NCI-H345 treated with DMSO at 0.1 percent for 48 hours (cell line): ENCODE data around the gene PTPRG.

Source experiments
- DNase-seq: peaks from one replicate; lab custom pipeline; 2025; ENCODE audit not compliant: unreplicated experiment; lab: John Stamatoyannopoulos, UW

PTPRG gene

DNA sequence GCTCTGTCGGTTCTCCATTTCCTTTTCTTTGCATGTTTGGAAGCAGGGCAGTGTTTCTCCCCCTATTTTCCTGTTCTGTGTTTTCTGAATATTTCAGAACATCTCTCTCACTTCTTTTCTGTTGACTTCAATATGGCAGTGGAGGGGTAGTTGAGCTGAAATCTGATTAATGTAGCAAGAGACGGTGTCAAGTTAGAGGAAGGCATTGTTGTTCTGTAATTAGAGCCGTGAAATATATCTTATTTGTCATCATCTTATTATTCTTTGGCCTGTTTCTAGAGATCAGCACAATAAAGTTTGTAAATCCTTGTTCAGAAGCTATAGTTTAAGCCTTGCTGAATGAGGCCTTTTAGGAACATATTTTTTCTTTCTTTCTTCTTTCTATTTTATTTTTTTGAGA lies 353.9 kb downstream of the PTPRG start:
- DNase-seq = no peak

DNA sequence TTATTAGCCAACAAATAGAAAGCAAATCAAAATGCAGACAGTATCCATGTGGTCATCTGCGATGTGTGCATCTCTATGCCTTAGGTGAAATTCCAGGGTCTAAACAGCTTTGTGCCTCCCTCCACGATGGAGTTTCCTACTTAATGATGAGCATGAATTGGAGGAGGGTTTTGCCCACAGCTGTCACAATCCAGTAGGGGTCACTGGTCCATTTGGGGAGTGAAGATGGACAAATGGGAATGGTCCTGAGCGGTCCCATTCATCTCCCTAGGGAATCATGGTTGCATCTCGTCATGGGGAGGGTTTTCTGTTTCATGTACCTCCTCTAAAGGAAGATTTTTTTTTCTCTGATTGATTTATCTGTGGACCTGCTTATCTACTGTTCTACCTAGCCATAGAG lies 358.0 kb downstream of the PTPRG start:
- no peak for DNase-seq

- DNase-seq = no peak
Observed at GRCh38 chr3:61922118-61922517, 360.7 kb downstream of the PTPRG start.

DNA sequence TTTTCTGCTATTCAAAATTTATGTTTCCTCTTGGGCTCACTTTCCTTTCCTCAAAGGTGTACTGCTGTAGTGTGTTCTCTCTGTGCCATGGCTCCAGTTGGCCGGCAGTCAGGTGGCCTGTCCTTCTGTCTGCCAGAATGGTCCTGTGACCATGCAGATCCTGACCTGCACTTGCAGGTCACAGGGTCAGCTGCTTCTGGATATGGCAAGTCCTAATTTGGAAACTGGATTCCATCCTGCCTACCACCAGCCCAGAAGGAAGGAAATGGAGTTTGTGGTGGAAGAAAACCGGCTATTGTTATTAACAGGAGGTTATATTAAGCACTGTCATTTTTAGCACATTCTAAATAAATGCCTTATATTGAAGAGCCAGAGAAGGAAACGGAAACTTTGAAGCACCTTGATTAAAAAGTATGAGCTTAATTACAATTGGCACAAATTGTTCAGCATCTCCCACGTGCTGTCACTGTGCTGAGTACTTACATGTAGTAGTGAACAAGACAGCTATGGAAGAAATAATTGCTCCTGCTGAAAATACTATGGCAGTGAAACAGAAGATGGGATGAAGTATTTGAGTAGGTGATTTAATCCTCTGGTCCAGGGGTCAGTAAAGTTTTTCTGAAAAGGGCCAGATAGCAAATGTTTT lies 362.8 kb downstream of the PTPRG start:
- no peak for DNase-seq

- no peak for DNase-seq
Observed at GRCh38 chr3:61924991-61925390, 363.6 kb downstream of the PTPRG start.

GRCh38 chr3:61925721-61926120 lies 364.4 kb downstream of the PTPRG start:
- DNase-seq = no peak

DNA sequence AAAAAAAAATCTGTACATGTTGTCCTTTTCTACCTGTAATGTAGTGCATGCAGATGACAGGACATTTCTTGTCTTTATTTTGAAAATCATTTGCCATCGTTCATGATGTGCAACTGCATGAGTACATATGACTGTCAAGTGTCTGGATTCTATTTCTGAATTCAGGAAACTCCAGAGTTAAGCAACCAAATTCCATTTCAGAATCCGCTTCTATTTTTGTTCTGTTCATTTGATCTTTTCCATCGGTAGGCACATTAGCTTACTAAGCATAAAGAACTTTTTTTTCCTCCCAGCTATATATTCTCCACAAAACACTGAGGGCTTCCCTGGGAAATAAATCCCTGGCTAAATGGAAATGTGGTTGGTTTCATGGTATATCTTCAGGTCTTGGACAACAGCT lies 365.6 kb downstream of the PTPRG start:
- no peak for DNase-seq

DNA sequence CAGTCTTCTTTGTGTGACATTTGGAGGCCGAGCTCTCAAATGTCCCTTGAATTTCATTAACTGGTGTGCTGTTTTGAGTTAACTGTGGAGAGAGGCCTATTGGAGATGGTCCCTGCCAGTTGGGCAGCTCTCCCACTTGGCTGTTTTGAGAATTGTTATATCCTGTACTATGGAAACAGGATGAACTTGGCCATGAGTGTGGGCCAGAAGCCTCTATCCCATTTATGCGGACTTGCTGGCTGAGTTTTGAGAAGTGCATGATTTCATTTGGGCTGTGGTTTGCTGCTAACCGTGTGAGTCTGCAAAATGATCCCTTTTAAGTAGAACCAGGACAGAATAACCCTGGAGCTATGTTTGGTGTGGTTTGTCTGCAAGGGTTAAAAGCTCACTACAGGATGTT lies 366.0 kb downstream of the PTPRG start:
- no peak for DNase-seq

- no peak for DNase-seq
Observed at GRCh38 chr3:61928039-61928438, 366.7 kb downstream of the PTPRG start.

DNA sequence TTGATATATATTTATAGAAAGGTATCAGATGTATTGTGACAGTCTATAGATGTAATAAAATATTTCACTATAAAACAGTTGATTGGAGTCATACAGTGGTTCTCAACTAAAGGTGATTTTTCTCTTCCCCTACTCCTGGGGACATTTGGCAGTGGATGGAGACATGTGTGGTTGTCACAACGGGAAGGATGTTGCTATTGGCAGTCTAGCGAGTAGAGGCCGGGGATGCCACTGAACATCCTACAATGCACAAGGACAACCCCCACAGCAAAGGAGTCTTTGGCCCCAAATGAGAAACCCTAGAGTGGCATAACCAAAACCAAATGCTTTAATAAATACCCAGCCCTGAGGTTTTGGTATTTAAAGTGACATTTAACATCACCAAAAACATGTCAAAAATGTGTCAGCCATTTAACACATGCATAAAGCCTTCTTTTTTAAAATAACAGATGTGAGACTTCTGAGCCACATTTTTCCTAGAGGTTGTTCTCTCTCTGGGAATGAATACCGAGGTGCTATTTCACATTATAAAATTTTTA lies 367.5 kb downstream of the PTPRG start:
- DNase-seq = no peak

DNA sequence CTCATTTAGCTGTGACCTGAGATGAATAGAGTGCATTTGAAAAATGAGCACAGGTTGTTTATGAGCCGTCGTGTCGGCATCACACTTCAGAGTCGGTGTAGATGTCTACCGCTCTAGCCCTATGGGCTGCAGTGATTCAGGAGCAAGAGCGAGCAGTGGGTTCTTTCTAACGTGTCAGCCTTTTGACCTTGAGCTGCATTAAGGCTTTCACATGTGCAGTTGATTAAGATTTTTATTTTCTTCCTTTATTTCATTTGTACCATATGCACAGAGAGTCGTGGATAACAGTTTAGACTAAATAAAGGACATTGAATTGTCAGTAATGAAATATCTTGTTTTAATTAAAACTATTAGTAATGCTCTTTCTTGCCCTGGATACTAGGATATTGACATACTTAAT lies 368.2 kb downstream of the PTPRG start:
- DNase-seq = no peak

- DNase-seq = no peak
Observed at GRCh38 chr3:61932499-61932898, 371.1 kb downstream of the PTPRG start.

- DNase-seq = no peak
Observed at GRCh38 chr3:61933798-61934504, 372.6 kb downstream of the PTPRG start.

GRCh38 chr3:61934505-61934871 lies 373.1 kb downstream of the PTPRG start:
- DNase-seq = no peak

DNA sequence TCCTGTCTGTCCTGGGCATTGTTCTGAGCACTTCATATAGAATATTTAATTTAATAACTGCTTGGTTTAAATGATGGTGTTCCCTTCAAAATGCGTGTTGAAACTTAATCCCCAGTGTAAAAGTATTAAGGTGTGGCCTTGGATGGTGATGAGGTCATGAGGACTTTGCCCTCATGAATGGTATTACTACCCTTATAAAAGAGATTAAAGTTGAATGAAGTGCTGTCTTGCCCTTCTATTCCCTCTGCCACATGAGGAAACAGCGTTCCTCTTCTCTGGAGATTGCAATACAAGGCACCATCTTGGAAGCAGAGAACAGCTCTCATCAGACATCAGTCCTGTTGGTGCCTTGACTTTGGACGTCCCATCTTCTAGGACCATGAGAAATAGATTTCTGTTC lies 374.4 kb downstream of the PTPRG start:
- DNase-seq = no peak

DNA sequence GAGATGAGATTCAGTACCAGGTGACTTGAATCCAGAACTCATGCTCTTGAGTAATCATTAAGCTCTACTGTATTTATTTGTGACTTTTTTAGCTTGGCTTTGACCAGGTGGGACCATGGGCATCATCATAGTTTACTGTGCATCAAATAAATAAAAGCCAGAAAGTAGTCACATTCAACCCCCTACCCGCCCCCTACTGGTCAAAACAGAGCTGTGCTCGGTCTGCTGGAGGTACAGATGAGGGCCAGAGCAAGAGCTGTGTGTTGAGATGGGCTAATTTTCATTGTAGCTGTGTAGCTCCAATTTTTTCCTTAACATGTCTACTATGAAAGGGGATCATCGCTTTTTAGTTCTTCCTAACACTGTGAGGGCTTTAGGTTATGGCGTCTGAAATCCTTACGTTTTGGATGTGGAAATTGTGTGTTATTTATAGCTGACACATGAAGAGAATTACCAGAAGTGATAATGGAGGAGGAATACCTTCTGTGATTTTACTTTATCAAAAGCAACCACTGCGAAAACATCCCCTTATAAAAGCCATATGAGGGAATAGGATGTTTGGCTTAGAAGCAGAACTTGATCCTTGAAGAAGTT lies 375.1 kb downstream of the PTPRG start:
- no peak for DNase-seq

DNA sequence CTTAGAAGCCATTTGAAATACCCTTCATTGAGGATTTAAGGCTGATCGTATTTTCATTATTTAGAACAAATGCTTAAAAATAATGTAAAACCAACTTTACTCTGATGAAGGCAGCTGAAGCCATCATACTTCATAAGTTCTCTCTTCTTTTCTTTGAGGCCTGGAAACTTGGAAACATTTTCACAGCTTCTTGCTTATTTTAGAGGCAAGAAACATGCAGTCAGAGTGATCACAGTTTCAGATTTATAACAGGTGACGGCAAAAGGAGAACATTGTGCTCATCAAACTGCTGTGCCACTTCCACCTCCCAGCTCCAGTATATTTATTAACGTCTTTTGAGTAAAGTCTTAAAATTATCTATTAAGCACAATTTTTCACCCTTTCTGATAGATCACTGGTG lies 376.1 kb downstream of the PTPRG start:
- DNase-seq = no peak

DNA sequence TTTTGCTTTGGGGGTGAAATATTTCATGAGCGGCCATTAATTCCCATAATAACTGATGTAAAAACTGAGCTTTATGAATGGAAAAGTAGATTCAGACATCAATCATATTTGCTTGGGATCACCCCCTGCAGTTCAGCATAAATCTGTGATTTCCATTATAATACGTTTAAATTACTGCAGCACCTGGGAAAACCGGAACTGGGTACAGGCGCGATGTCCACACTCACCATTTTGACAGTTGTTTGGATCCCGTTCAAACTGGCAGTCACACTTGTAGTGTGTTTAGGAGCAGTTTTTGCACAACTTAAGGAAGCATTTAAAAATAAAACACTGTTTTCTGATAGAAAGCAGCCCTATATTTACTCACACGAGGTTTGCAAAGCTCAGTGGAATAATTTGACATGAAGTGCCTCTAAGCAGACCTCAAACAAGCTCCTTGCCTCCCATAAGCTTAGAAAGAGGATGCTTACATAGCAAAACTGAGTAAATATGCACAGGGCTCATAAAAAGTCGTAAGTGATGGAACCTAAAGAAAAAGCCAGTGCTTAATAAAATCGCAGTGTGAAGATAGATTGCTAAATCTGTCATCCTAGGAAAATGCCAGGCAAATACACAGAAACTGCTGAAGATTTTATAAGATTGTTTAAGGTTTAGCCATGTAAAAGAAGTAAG lies 377.6 kb downstream of the PTPRG start:
- DNase-seq = no peak

DNA sequence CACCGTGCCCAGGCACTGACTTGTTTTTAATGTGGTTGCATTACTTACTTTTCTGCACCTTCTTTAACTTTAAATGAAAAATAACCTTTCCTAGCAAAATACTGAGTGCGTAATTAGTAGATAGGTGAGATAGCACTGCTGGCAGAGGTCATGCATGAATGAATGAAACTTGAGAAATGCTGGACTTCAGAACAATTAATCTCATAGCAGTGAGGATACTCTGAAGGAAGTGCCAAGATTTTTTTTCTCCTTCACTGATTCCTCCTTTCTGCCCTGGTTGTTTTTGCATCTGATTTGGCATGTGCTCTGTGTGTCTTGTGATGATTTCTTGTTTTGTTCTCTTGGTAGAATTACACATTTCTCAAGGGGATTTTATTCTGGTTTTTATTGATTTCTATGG lies 378.9 kb downstream of the PTPRG start:
- no peak for DNase-seq

DNA sequence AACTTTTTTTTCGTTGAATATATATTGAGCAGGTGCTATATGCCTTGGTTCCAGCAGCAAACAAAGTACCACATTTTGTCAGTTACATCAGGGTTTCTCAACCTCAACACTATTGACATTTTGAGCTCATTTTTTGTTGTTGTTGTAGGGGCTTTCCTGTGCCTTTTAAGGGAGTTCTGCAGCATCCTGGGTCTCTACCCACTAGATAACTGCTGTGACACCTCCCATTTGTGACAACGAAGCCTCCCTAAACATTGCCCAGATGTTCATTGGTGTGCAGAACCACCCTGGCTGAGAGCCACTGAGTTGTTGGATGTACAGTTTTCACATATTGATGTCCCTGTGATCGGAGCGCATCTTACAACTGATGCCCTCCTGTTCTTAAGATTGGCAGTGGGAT lies 382.6 kb downstream of the PTPRG start:
- no peak for DNase-seq

GRCh38 chr3:61944726-61945125 lies 383.4 kb downstream of the PTPRG start:
- no peak for DNase-seq

- no peak for DNase-seq
Observed at GRCh38 chr3:61945657-61946056, 384.3 kb downstream of the PTPRG start.
